DMS 273 treated with DMSO at 0.1 percent for 48 hours (cell line): Measurements from ENCODE around the gene GLRX5.

ENCODE experiments used
- DNase-seq: peaks from one replicate; lab custom pipeline; 2025; lab: John Stamatoyannopoulos, UW

Gene GLRX5

DNA sequence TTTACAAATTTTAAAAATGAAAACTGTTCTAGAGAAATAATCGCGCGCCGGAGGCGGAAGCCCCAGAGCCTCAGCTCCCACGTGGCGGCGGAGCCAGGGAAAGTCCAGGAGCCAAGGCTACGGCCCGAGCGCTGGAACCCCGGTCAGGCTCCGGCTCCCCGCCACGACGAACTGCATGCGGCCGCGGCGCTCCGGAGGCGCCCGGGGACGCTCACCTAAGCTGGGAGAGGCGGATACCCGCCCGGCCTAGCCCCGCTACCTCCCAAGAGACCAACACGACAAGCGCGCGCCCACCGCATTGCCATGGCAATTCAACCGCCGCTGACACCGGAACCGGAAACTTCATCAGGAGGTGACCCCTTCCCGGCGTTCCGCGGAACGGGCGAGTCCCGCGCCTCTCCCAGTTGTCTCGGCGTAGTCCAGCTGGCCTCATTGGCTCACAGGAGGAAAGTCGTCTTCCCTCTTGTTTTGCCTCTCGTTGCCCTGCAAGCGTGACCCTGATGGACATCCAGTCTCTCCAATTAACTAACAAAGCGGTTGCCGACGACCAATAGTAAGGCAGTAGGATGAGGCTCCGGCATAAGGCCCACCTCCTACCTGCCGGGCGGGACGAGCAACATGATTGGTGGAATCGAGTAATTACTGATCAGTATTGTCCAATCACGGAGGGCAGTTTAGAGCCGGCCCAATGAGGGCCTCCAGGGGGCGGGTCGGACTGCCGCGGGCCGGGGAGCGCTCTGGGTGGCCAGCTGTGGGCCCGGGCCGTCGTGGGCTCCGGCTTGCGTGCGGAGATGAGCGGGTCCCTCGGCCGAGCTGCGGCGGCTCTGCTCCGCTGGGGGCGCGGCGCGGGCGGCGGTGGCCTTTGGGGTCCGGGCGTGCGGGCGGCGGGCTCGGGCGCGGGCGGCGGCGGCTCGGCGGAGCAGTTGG, at the start of gene GLRX5:
Gene GLRX5, plus strand, starts transcription at position 752 of the 927 bp plus-strand sequence. Its CDS starts 40 bp downstream, at position 792.
- DNase-seq: peak; percentile 99

DNA sequence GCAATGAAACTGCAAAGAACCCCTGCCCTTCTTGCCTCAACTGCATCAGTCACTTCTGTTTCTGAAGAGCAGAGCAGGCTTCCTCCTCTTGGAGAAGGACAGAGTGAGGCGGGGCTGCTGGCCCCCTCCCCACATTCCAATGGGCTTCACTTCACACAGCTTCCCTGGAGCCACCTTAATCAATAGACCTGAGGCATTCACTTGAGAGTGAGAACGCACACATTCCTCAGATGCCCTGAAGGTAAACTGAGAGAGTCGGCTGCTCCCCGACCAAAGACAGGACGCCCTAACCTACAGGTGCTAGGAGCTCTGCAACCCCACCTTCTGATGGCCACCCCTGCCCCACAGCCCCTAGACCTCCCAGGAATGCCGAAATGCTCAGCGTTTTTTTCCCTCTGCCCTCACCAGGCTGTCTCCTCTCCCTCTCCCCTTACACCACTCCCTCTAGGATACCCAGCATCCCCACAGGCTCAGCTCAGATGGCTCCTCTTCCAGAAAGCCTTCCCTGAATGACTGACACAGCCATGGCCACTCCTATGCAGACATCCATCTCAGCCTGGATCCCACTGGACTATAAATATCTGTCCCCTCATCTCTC, 49.5 kb upstream of the GLRX5 start:
- no peak for DNase-seq

DNA sequence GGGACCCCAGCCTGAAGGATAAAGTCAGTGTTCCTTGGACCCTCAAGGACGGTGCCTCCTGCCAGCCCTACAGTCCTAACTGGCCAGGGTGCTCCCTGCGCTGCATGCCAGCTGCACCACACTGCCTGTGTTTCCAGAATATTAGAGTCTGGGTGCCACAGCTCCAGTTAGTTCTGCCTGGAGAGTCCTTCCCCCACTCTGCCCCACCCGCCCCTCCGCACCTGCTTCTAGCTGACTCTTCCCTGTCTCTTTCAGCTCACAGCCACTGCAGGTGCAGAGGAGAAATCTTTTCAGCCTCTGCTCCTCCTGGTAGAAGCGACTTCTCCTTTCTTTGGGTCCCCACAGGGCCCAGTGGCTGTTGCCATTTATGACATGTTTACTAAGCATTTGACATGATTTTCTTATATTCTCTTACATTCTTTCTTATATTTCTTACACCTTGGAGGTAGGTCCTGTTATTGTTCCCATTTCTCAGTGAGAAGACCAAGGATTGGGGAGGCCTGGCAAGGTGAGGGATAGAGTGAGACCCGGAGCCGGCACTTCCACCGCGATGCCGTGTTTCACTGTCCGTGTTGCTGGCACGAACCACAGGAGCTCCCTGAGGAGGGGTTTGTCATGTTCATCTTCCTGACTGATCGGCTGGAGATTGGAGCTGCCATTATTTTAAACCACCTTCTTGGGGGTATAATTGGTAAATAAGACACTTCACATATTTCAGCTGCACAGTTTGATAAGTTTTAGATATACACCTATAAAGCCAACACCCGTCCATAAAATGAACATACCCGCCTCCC, 47.8 kb upstream of the GLRX5 start:
- DNase-seq: no peak

DNA sequence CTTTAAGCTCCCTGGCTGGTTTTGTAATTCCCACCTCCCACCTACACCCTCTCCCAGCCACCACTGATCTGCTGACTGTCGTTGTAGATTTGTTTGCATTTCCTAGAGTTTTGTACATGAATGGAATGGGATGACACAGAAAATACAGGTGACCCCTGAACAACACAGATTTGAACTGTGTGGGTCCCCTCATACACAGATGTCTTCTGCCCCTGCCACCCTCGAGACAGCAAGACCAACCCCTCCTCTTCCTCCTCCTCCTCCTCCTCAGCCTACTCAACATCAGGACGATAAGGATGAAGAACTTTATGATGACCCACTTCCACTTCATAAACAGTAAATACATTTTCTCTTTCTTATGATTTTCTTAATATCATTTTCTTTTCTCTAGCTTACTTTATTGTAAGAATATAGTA, 47.2 kb upstream of the GLRX5 start:
- no peak for DNase-seq

DNA sequence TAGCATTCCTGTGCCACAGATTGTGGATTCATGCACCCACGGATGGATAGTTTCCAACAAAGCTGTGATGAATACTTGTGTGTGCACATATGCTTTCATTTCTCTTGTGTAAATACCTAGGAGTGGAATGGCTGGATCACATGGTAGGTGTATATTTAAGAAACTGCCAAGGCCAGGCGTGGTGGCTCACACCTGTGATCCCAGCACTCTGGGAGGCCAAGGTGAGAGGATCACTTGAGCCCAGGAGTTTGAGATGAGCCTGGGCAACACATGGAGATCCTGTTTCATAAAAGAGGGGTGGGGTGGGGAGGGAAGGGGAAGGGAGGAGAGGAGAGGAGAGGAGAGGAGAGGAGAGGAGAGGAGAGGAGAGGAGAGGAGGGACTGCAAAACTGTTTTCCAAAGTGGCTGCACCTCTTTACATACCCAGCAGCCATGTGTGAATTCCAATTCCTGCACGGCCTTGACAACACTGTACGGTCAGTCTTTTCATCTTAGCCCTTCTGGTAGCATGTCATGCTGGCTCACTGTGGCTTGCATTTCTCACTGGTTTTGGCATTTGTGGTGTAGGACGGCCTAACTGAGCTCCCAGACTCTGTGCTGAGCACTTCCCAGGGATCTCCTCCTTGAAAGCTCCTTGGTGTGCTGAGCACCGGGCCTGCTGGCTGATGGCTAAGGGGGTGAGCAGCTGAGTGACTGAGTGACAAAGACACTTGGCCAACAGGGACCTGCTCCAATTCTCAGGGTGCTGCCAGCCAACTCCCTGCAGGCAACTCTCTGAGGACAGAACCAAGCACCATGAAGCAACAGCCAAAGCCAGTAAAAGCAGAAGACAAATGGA, 46.3 kb upstream of the GLRX5 start:
- no peak for DNase-seq

DNA sequence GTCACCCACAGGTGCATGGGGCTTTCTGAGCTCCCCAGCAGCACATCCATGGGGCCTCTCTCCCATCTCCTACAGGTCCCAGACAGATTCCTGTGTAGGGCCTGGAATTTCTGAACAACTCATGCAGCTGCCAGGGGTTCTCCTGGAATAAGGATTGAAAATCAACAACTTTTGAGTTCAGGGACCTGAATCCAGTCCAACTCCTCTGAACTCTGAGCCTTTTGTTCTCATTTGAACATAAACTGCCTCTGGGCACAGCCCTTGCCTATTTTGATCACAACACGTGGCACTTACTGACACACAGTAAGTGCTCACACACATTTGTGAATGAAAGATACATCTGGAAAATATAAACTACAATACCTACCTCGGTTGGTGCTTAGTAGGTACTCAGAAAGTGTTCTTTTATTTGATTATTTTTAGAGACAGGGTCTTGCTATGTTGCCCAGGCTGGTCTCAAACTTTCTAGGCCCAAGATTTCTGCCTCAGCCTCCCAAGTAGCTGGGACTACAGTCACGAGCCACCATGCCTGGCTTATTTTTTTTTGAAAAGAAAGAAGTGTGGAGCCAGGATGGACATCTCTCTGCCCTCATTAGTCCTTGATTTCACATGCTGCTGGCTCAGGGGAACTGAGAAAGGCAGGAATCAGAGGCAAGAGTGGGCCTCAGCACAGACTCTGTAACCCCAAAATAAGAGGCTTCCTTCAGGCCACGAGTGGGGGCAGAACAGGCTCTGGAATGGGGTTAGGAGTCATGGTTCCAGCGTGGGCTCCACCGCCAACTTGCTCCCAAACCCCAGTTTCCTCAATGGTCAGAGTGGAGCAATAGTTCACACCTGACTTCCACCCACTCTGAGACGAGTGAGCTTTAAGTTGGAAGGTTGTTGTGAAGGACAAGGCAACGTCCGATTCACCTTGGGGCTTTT, 45.4 kb upstream of the GLRX5 start:
- DNase-seq: no peak

DNA sequence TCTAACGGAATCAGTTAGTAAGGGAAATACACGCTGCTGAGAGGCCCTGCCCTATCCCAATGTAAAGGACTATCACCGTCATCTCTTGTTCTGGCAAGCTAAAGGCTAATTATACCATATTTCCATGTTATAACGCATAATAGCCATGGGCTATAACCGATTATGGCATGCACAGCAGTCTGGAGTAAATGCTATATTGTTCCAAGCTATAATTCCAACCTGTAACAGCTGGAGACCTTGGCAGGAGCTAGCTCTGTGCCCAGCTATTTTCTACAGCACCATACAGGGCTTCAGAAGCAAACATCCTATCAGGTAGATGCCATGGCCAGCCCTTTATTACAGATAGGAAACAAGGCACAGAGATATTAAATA, 44.7 kb upstream of the GLRX5 start:
- DNase-seq: no peak

DNA sequence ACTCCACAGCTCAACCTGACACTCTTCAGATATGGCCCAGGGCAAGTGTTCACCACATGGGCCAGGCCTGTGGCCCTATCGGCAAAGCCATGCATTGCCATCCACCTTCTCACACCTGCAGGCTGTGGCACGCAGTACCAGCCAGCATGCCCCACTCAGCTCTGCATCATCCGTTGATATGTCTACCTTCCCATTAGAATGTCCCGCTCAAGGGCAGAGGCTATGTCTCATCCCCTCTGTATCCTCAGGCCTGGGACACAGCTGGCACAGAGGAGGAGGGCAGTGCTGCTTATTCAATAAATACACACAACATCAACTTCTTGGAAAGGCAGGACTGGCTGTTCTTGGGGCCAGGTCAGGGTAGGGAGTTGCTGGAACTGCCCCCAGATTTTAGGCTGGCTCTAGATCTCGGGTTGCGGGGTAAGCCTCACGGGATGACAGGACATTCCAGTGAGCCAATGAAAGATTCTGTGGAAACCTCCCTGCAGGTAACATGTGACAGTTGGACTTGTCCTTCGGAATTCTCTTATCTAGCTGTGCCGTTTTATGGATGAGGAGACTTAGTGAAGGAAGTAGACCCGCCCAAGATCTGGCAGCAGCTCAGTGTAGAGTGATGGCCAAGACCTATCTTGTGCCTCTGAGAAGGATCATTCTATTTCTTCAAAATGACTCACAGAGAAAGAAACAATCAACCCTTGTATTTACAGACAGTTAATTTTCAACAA, 44.0 kb upstream of the GLRX5 start:
- no peak for DNase-seq

DNA sequence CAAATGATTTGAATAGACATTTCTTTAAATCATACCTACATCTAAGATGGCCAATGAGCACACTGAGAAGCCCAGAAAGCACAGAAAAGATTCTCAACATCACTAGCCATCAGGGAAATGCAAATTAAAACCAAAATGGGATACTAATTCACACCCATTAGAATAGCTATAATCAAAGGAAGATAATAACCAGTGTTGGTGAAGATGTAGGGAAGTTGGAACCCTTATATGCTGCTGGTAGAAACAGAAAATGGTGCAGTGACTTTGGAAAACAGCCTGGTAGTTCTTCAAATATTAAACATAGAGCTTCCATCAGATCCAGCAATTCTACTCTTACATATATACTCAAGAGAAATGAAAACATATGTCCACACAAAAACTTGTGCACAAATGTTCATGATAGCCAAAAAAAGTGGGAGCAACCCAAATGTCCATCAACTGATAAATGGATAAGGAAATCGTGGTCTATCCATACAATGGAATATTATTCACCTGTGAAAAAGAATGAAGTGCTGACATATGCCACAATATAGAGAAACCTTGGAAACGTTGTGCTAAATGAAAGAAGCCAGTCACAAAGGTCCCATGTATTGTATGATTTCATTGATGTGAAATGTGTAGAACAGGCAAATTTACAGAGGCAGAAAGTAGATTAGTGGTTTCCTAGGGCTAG, 42.8 kb upstream of the GLRX5 start:
- no peak for DNase-seq

DNA sequence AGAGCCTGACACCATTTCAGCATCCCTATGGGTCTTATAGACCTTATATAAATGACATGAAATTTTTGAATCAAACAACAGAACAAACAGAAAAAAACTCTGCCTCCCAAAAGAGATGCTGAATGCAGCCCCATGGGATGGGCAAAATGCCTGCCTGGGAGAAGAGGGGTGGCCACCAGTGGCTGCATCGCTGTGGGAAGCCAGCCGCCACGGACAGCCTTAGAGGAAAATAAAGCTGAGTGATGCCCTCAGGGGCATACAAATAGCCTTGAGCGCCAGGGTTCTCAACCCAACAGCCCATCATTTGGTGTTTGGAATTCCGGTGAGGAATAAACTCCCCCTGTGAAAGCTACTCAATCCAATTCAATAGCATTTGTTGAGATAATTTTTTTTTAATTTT, 41.3 kb upstream of the GLRX5 start:
- no peak for DNase-seq

DNA sequence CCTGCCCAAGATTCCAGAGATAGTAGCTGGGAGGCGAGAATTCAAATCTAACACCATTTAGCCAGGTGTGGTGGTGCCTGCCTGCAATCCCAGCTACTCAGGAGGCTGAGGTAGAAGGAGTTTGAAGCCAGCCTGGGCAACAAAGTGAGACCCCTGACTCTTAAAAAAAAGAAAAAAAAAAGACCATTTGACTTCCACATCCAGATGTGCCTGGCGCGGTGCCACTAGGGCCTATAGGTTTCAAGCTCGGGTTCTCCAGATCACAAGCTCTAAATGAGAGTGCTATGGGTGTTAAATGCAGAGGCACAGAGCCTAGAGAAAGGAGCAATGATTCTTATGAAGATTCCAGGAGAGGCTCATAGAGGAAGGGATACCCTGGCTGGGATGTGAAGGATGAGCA, 40.9 kb upstream of the GLRX5 start:
- no peak for DNase-seq

DNA sequence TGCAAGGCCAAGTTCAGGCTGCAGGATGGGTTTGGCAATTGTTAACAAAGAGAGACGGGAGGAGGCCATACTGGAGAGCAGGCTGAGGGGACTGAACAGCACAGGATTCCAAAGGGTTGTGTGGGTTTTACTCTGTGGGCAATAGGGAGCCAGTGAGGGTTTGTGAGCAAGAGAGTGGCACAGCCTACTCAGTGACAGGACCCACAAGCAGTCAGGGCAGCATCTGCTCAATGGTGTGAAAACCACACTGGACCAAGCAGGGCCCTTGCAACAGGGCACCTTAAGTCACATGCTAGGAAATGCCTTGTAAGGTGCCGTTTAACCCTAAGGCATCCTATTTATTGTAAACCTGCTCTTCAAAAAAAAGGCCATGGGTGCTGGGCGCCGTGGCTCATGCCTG, 40.4 kb upstream of the GLRX5 start:
- no peak for DNase-seq

DNA sequence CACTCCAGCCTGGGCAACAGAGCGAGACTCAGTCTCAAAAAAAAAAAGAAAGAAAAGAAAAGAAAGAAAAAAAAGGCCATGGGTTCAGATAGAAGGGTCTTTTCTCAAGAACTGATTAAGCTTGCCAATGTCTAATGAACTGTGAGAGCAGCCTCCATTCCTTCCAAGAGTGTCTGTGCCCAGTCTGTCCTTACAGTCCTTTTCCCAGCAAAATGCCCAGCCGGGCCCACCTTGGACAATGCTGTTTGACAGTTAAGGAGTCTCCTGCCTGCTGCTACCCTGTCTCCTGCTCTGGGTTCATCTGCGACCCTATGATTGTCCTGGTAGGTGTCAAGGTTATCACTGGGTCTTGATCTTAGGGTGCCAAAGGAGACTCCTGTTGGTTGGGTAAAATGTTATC, 39.8 kb upstream of the GLRX5 start:
- DNase-seq: no peak

DNA sequence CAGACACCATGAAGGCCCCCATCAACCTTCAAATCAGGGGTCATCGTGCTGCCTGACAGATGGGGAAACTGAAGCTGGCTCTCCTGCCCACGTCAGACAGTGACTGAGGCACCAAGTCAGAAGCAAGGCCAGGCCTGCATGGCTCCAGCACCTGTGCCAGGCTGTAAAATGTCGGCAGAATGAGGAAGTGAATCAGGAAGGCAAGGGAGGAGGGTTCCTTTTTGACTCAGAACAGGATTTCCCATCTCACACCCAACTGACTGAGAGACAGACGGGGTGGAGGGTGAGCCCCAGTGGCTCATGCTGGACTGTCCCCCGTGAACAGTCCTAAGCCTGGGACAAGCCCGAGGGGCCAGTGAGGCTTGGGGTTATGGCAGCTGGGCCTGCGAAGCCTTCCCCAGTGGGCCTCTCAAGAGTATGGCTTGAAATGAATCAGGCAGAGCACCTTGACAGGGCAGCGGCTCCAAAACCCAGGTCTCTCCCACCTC, 39.3 kb upstream of the GLRX5 start:
- DNase-seq: no peak

DNA sequence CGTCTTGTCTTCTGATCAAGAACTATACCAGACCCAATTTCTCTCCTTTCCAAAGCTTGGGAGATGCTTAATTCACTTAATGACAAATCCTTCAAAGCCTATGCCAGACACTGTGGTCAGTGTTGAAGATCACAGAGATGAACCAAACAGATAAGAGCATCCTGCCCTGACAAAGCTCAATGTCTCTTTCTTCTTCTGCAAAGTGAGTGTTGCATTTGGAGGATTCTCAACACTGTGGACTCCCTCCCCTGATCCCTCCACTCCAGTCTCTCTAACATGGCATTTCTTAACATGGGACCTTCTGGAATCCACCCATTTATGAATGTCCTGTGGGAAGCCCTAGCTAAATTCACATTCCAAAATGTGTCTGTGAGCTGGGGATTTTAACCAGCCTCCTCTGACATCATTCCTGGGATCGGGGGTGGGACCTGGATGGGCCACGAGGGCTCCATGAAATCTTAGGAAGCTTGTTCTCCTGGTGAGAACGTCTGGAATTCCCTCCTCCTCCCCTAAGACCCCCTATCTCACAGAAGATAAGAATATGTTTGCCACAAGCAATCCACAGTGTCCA, 38.7 kb upstream of the GLRX5 start:
- no peak for DNase-seq

DNA sequence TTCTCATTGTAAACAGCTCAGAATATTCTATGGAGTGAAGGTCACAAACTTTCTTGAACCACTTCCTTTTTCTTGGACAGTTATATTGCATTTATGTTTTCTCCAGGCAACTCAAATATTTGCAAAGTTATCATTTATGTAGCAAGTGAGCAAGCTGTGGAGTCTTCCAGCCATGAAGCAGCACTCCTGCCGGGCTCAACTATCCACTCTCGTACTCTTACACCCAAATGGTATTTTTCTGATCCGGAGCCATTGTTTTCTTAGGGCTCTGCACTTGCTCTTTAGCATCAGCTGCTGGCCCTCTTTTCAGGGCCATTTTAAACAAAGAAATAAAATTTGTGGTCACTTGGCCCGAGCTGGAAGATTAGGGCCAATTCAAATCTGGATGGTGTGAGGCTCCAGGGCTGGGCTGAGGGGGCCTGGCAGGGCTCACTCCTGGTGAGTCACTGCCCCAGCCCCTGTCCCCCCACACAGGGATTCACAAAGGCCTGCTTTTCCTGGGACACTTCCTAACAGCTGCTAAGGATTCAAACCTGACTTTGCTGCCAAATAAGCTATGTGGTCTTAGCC, 38.1 kb upstream of the GLRX5 start:
- no peak for DNase-seq

DNA sequence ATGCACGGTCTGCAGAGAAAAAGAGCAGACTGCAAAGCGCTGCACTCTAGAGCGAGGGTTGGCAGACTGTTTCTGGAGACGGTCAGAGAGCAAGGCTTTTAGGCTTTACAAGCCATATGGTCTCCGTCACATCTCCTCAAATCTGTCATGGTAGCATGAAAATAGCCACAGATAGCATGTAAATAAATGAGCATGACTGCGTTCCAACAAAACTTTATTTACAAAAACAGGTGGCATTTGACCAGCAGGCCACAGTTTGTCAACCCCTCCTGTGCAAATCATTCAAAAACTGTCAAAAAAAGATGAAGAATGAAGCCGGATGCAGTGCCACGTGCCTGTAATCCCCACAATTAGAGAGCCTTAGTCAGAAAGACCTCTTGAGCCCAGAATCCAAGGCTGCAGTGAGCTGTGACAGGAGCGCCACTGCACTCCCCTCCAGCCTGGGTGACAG, 37.3 kb upstream of the GLRX5 start:
- DNase-seq: peak; percentile 33

DNA sequence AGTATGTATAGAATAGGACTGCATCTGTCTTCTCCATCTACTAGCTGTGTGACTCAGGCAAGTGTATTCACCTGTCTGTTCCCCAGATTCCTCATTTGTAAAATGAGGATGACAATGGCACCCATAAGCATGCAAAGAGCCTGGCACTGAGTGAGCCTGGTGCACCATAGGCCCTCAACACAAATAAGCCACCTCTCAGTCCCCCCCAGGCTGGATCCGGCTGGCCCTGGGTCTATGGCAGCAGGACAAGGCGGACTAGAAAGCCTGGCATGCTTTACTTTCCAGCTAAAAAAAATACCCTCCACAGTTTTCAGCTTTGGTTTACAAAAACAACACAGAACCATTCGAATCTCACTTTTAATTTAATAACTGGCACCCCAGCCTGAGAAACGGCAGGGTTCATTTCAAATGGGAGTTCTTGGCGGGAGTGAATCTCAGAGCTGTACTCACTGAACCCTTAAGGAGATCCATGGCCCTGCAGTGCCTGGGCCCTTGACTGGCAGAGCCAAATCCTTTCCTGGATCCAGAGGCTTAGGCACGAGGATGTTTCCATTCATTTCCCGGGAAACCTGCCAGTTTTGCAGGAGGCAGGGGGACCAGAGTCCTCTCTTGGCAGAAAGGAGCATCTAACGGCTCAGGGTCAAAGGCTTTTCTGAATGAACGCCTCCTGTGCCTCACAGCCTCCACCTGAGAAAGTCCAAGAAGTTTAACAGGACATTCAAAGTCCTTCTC, 36.1 kb upstream of the GLRX5 start:
- no peak for DNase-seq
